ENCODE data around the gene CTSV.
"Not testable (repeated sequence)": the region's sequence is repeated elsewhere in the genome, so short reads cannot be mapped to it uniquely, and the experiment has no call there.

The CTSV gene

GRCh38 chr9:97038611-97039513, at the start of gene CTSV:
CTSV (minus strand) TSS chr9:97039142; CDS start chr9:97038043, 1,099 bp downstream.
- H3K4me1 ChIP-seq (ENCODE audit: insufficient read depth, low read length): no peaks in the 10 kb centered on the region
- H3K4me3 ChIP-seq (ENCODE audit: low read length): peak within 1 kb of the TSS; percentile 96
- peak within 1 kb of the TSS; percentile 92 for H3K9ac ChIP-seq (ENCODE audit: low read depth, low read length)
- peaks cover 16% of the 10 kb centered on the region for H3K27me3 ChIP-seq (ENCODE audit: insufficient read depth, low read length)
- H3K36me3 ChIP-seq (ENCODE audit: insufficient read depth, low read depth, low read length): peaks cover 39% of the 10 kb centered on the region
- no peaks in the 10 kb centered on the region for H3K9me3 ChIP-seq (ENCODE audit: insufficient read depth, low read depth, low read length)
- peak within 1 kb of the TSS; percentile 48 for H3K27ac ChIP-seq (ENCODE audit: low read length)

GRCh38 chr9:97087668-97088215, 48.8 kb upstream of the CTSV start:
- not testable (repeated sequence) for H3K9ac ChIP-seq (ENCODE audit: low read depth, low read length); H3K4me1 ChIP-seq (ENCODE audit: insufficient read depth, low read length); H3K27ac ChIP-seq (ENCODE audit: low read length); H3K4me3 ChIP-seq (ENCODE audit: low read length); H3K36me3 ChIP-seq (ENCODE audit: insufficient read depth, low read depth, low read length); H3K9me3 ChIP-seq (ENCODE audit: insufficient read depth, low read depth, low read length); H3K27me3 ChIP-seq (ENCODE audit: insufficient read depth, low read length)

- H3K4me1 ChIP-seq (ENCODE audit: insufficient read depth, low read length); H3K27ac ChIP-seq (ENCODE audit: low read length); H3K36me3 ChIP-seq (ENCODE audit: insufficient read depth, low read depth, low read length); H3K9me3 ChIP-seq (ENCODE audit: insufficient read depth, low read depth, low read length); H3K27me3 ChIP-seq (ENCODE audit: insufficient read depth, low read length); H3K4me3 ChIP-seq (ENCODE audit: low read length); H3K9ac ChIP-seq (ENCODE audit: low read depth, low read length): not testable (repeated sequence)
Observed at GRCh38 chr9:97084562-97084991, 45.6 kb upstream of the CTSV start.

- Histone ChIP-seq H3K36me3 (ENCODE audit: insufficient read depth, low read depth, low read length) (no peaks in the 10 kb centered on the region), H3K27ac (ENCODE audit: low read length) (no peak overlapping the region), H3K4me1 (ENCODE audit: insufficient read depth, low read length) (peaks cover 5% of the 10 kb centered on the region; the same call in 1 of the 2 replicates), H3K9me3 (ENCODE audit: insufficient read depth, low read depth, low read length) (no peaks in the 10 kb centered on the region), H3K9ac (ENCODE audit: low read depth, low read length) (no peak overlapping the region), H3K4me3 (ENCODE audit: low read length) (no peak overlapping the region), H3K27me3 (ENCODE audit: insufficient read depth, low read length) (no peaks in the 10 kb centered on the region)
Observed at GRCh38 chr9:97078362-97078761, 39.4 kb upstream of the CTSV start.

- Histone ChIP-seq H3K4me1 (ENCODE audit: insufficient read depth, low read length) (peaks cover 5% of the 10 kb centered on the region; the same call in 1 of the 2 replicates), H3K9ac (ENCODE audit: low read depth, low read length) (no peak overlapping the region), H3K27ac (ENCODE audit: low read length) (no peak overlapping the region), H3K9me3 (ENCODE audit: insufficient read depth, low read depth, low read length) (no peaks in the 10 kb centered on the region), H3K36me3 (ENCODE audit: insufficient read depth, low read depth, low read length) (no peaks in the 10 kb centered on the region), H3K4me3 (ENCODE audit: low read length) (no peak overlapping the region), H3K27me3 (ENCODE audit: insufficient read depth, low read length) (no peaks in the 10 kb centered on the region)
Observed at GRCh38 chr9:97077452-97078295, 38.7 kb upstream of the CTSV start.

- not testable (repeated sequence) for H3K27me3 ChIP-seq (ENCODE audit: insufficient read depth, low read length); H3K9ac ChIP-seq (ENCODE audit: low read depth, low read length); H3K4me1 ChIP-seq (ENCODE audit: insufficient read depth, low read length); H3K27ac ChIP-seq (ENCODE audit: low read length); H3K4me3 ChIP-seq (ENCODE audit: low read length); H3K36me3 ChIP-seq (ENCODE audit: insufficient read depth, low read depth, low read length); H3K9me3 ChIP-seq (ENCODE audit: insufficient read depth, low read depth, low read length)
Observed at GRCh38 chr9:97076731-97077451, 37.9 kb upstream of the CTSV start.

- H3K4me1 ChIP-seq (ENCODE audit: insufficient read depth, low read length): peaks cover 5% of the 10 kb centered on the region; the same call in 1 of the 2 replicates
Observed at GRCh38 chr9:97076238-97076637, 37.3 kb upstream of the CTSV start.

GRCh38 chr9:97075289-97075985, 36.5 kb upstream of the CTSV start:
- no peak overlapping the region for H3K9ac ChIP-seq (ENCODE audit: low read depth, low read length)
- H3K27ac ChIP-seq (ENCODE audit: low read length): no peak overlapping the region
- H3K4me1 ChIP-seq (ENCODE audit: insufficient read depth, low read length): peaks cover 5% of the 10 kb centered on the region; the same call in 1 of the 2 replicates
- H3K36me3 ChIP-seq (ENCODE audit: insufficient read depth, low read depth, low read length): no peaks in the 10 kb centered on the region
- no peak overlapping the region for H3K4me3 ChIP-seq (ENCODE audit: low read length)
- no peaks in the 10 kb centered on the region for H3K27me3 ChIP-seq (ENCODE audit: insufficient read depth, low read length)
- no peaks in the 10 kb centered on the region for H3K9me3 ChIP-seq (ENCODE audit: insufficient read depth, low read depth, low read length)

More at GRCh38 chr9:97076238-97076637, 37.3 kb upstream of the CTSV start:
- Histone ChIP-seq H3K9me3 (ENCODE audit: insufficient read depth, low read depth, low read length) (no peaks in the 10 kb centered on the region), H3K9ac (ENCODE audit: low read depth, low read length) (no peak overlapping the region), H3K36me3 (ENCODE audit: insufficient read depth, low read depth, low read length) (no peaks in the 10 kb centered on the region), H3K4me3 (ENCODE audit: low read length) (no peak overlapping the region), H3K27me3 (ENCODE audit: insufficient read depth, low read length) (no peaks in the 10 kb centered on the region), H3K27ac (ENCODE audit: low read length) (no peak overlapping the region)

- Histone ChIP-seq H3K36me3 (ENCODE audit: insufficient read depth, low read depth, low read length) (no peaks in the 10 kb centered on the region), H3K9ac (ENCODE audit: low read depth, low read length) (no peak overlapping the region), H3K27ac (ENCODE audit: low read length) (no peak overlapping the region), H3K27me3 (ENCODE audit: insufficient read depth, low read length) (no peaks in the 10 kb centered on the region), H3K4me1 (ENCODE audit: insufficient read depth, low read length) (peaks cover 5% of the 10 kb centered on the region; the same call in 1 of the 2 replicates), H3K4me3 (ENCODE audit: low read length) (no peak overlapping the region), H3K9me3 (ENCODE audit: insufficient read depth, low read depth, low read length) (no peaks in the 10 kb centered on the region)
Observed at GRCh38 chr9:97073506-97073905, 34.6 kb upstream of the CTSV start.

- no peaks in the 10 kb centered on the region for H3K9me3 ChIP-seq (ENCODE audit: insufficient read depth, low read depth, low read length)
- H3K4me3 ChIP-seq (ENCODE audit: low read length): no peak overlapping the region
- H3K27me3 ChIP-seq (ENCODE audit: insufficient read depth, low read length): no peaks in the 10 kb centered on the region
- peaks cover 5% of the 10 kb centered on the region; the same call in 1 of the 2 replicates for H3K4me1 ChIP-seq (ENCODE audit: insufficient read depth, low read length)
- no peak overlapping the region for H3K9ac ChIP-seq (ENCODE audit: low read depth, low read length)
- no peaks in the 10 kb centered on the region for H3K36me3 ChIP-seq (ENCODE audit: insufficient read depth, low read depth, low read length)
- H3K27ac ChIP-seq (ENCODE audit: low read length): no peak overlapping the region
Observed at GRCh38 chr9:97072285-97072776, 33.4 kb upstream of the CTSV start.

Data from iPS-20b (cell line).